ENCODE measurements around the gene KCNT2. TPM values are rescaled to one million over a fixed set of nuclear protein-coding genes. Genes with fewer than 3 reads are reported as not detected.

Gene KCNT2
- total RNA-seq, 4 donors from 2014 or later, result 6.5 to 16.6 (median 8.0) TPM

DNA sequence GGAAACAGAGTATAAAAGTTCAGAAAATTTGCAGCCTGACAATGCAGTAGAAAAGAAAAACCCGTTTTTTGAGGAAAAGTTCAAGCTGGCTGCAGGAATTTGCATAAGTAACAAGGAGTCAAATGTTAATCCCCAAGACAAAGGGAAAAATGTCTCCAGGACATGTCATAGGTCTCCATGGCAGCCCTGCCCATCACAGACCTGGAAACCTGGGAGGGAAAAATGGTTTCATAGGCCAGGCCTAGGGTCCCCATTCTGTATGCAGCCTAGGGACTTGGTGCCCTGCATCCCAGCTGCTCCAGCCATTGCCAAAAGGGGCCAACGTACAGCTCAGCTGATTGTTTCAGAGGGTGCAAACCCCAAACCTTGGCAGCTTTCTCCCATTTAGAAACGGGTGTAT, 3.6 kb upstream of the KCNT2 start:
- TF ChIP-seq EP300 (IDR thresholded peaks at IDR 0.05) (no peak), POLR2AphosphoS5 (IDR thresholded peaks at IDR 0.05) (no peak), POLR2A (IDR thresholded peaks at IDR 0.05; ENCODE audit: low read depth) (no peak)
- TF ChIP-seq, protein P1, sequence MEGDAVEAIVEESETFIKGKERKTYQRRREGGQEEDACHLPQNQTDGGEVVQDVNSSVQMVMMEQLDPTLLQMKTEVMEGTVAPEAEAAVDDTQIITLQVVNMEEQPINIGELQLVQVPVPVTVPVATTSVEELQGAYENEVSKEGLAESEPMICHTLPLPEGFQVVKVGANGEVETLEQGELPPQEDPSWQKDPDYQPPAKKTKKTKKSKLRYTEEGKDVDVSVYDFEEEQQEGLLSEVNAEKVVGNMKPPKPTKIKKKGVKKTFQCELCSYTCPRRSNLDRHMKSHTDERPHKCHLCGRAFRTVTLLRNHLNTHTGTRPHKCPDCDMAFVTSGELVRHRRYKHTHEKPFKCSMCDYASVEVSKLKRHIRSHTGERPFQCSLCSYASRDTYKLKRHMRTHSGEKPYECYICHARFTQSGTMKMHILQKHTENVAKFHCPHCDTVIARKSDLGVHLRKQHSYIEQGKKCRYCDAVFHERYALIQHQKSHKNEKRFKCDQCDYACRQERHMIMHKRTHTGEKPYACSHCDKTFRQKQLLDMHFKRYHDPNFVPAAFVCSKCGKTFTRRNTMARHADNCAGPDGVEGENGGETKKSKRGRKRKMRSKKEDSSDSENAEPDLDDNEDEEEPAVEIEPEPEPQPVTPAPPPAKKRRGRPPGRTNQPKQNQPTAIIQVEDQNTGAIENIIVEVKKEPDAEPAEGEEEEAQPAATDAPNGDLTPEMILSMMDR (IDR thresholded peaks at IDR 0.05), result no peak
- WGBS, result 98% methylated on average over 3 of the region's 3 CpGs
- Histone ChIP-seq H3K27me3 (no peaks in the 10 kb centered on the region), H3K27ac (replicated peaks in 1 of 4) (no peak overlapping the region), H3K36me3 (no peaks in the 10 kb centered on the region), H3K4me1 (peaks cover 0 to 26% (median 19%) of the 10 kb centered on the region in 4 donors), H3K9me3 (no peaks in the 10 kb centered on the region), H3K4me3 (no peak overlapping the region)
- intact Hi-C loops (cut with DNase I), result no loop called here
- DNase-seq (ENCODE audit: extremely low spot score), result no peak

DNA sequence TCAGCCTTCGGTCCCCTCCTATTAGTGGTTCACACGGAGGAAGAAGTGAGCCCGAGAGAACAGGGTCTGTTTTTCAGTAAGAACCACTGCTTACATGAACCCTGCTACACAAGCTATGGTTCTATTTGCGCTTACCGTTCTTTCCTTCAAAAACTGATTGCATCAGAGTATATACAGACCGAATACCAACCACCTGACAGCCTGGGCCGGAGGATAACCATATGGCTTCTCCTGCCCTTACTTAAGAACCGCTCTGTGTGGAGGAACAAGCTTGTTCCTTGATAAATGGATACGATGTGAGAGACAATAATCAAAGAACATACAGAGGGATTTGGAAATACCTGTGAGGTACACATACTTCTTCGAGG, 1.1 kb upstream of the KCNT2 start:
- Histone ChIP-seq H3K4me1 (peaks cover 0 to 45% (median 25%) of the 10 kb centered on the region in 4 donors), H3K9me3 (no peaks in the 10 kb centered on the region), H3K27ac (replicated peaks in 1 of 4) (peak overlapping the region; percentile 84 to 90 (median 88)), H3K4me3 (peak overlapping the region; percentile 65 to 76 (median 68)), H3K27me3 (no peaks in the 10 kb centered on the region), H3K36me3 (no peaks in the 10 kb centered on the region)
- no peak for DNase-seq (ENCODE audit: extremely low spot score)
- TF ChIP-seq POLR2AphosphoS5 (IDR thresholded peaks at IDR 0.05), result no peak
- TF ChIP-seq POLR2A (IDR thresholded peaks at IDR 0.05; ENCODE audit: low read depth), result no peak
- no peak for TF ChIP-seq EP300 (IDR thresholded peaks at IDR 0.05)
- TF ChIP-seq, protein P1 (IDR thresholded peaks at IDR 0.05), result no peak
- intact Hi-C loops (cut with DNase I), result no loop called here
- 36% methylated on average over 10 of the region's 10 CpGs for WGBS

DNA sequence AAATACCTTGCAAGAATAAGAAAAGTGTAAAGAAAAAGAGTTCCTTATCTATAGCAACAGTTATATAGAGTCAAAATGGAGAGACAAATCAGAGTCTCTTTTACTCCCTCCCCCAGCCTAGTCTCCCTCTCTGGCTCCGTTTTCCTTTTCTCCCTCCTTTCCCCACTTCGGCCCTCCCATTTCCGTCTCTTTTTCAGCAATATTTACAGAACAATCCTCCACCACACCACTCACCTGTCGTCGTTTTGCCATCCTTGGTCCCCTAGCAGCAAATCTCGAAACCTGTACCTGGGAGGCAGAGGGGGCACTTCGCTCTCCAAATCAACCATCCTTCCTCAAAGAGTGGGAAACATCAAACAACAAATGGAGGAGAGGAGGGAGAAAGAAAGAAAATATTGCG, 259 bp downstream of the KCNT2 start:
- Histone ChIP-seq H3K4me1 (peaks cover 0 to 55% (median 25%) of the 10 kb centered on the region in 4 donors), H3K4me3 (peak overlapping the region; percentile 65 to 76 (median 68)), H3K9me3 (no peaks in the 10 kb centered on the region), H3K27me3 (no peaks in the 10 kb centered on the region), H3K27ac (replicated peaks in 1 of 4) (peak overlapping the region; percentile 84 to 90 (median 88)), H3K36me3 (no peaks in the 10 kb centered on the region)
- TF ChIP-seq EP300 (IDR thresholded peaks at IDR 0.05) (no peak), POLR2AphosphoS5 (IDR thresholded peaks at IDR 0.05) (no peak), POLR2A (IDR thresholded peaks at IDR 0.05; ENCODE audit: low read depth) (no peak)
- TF ChIP-seq, protein P1 (IDR thresholded peaks at IDR 0.05), result no peak
- intact Hi-C loops (cut with DNase I), result no loop called here
- no peak for DNase-seq (ENCODE audit: extremely low spot score)
- WGBS, result under 1% methylated on average over 8 of the region's 8 CpGs

DNA sequence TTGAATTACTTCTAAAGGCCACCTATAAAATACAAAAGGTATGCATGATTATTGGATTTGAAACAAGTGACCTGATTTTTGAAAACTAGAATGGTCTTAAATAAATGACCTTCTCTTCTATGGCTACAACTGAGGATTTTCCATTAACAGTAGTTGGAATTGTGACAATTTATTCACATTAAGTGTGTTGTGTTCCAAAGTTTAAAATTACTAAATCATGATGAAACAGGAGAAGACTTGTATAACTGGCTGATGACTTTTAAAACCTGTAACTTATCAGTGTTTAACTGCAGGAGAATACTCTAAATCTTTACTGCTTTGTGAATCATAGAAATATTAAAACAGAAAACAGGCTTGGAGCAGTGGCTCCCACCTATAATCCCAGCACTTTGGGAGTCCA, 4.6 kb downstream of the KCNT2 start:
- no peak for TF ChIP-seq POLR2A (IDR thresholded peaks at IDR 0.05; ENCODE audit: low read depth)
- TF ChIP-seq EP300 (IDR thresholded peaks at IDR 0.05), result no peak
- TF ChIP-seq, protein P1 (IDR thresholded peaks at IDR 0.05), result no peak
- no peak for TF ChIP-seq POLR2AphosphoS5 (IDR thresholded peaks at IDR 0.05)
- no peak for DNase-seq (ENCODE audit: extremely low spot score)
- Histone ChIP-seq H3K27ac (replicated peaks in 1 of 4) (no peak overlapping the region), H3K9me3 (no peaks in the 10 kb centered on the region), H3K27me3 (no peaks in the 10 kb centered on the region), H3K36me3 (no peaks in the 10 kb centered on the region), H3K4me1 (peaks cover 0 to 45% (median 19%) of the 10 kb centered on the region in 4 donors), H3K4me3 (no peak overlapping the region)
- intact Hi-C loops (cut with DNase I), result no loop called here
